ENCODE measurements around the gene SLC22A13.

Gene SLC22A13

DNA sequence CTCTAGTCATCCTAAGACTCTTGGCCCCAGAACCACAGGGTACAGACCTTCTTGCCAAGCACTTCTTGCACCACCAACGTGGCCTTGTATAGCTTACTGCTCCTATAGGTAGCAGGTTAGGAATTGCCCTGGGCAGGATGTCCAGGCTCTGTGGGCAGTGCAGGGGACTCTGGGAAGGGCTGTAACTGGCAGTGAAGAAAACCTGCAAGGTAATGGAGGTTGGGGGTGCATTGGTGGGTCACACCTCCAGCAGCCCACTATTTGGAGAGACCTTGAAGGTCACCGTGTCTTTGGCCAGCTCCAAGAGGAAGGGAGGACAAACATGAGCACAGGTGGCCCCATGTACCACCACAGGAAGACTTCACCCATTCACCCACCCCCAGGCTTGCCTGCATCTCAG is 59.6 kb downstream of the SLC22A13 start:
- no peak for TF ChIP-seq CTCF (IDR thresholded peaks at IDR 0.05; ENCODE audit: borderline replicate concordance, control extremely low read depth, extremely low read depth, insufficient read depth, missing control alignments)
- in situ Hi-C loops (cut with MboI; ENCODE audit: low sequenced_read_pairs, unreplicated experiment), result no loop called here
- no peak for DNase-seq (ENCODE audit: low spot score)

DNA sequence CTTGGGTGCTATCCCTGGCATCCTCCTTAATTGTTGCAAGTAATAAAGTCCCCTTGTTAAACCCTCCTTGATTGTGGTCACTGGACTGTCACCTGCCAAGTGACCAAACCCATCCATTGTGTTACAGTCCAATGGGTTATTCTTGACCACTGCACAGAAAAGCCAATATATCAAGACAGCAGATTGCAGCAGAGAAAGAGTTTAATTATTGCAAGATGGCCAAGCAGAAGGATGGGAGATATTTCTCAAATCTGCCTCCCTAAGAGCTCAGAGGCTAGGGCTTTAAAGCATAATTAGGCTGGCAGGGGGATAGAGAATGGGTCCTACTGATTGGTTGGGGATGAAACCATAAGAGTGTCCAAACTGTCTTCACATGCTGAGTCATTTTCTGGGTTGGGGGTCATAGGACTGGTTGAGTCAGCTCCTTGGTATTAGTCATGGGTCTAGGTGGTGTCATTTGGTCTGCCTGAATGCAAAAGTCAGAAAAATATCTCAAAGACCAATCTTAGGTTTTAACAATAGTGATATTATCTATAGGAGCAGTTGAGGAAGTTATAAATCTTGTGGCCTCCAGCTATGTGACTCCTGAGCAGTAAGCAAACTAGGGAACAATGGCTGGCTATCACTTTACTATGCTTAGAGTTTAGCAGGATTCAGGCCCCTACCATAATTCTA is 61.9 kb downstream of the SLC22A13 start:
- in situ Hi-C loops (cut with MboI; ENCODE audit: low sequenced_read_pairs, unreplicated experiment), result no loop called here
- no peak for TF ChIP-seq CTCF (IDR thresholded peaks at IDR 0.05; ENCODE audit: borderline replicate concordance, control extremely low read depth, extremely low read depth, insufficient read depth, missing control alignments)
- no peak for DNase-seq (ENCODE audit: low spot score)

All from GM13976 (cell line).